Epithelial cell of esophagus (primary cell): ENCODE results near the gene ALDH4A1.

Experiments used
- DNase-seq: peaks from one replicate; pipeline ENCODE4 v3.0.0; 2010; ENCODE audit warnings: low read depth
- H3K4me3 ChIP-seq: 2 replicates; pipeline ENCODE4 v1.5.1; 2011; ENCODE audit warnings: mild to moderate bottlenecking, low read length, control low read depth
- CTCF ChIP-seq: IDR thresholded peaks from 2 replicates; pipeline ENCODE4 v1.5.1; 2011; ENCODE audit warnings: low read depth, mild to moderate bottlenecking, low read length, control low read depth, inconsistent platforms; ENCODE audit not compliant: insufficient read depth; ENCODE audit errors: missing control alignments

Gene ALDH4A1

GRCh38 chr1:18885311-18886002 lies 16.9 kb downstream of the ALDH4A1 start:
- no peak overlapping the region for H3K4me3 ChIP-seq
- no peak for TF ChIP-seq CTCF
- DNase-seq: no peak

- no peak for TF ChIP-seq CTCF
- no peak for DNase-seq
- no peak overlapping the region for H3K4me3 ChIP-seq
These were observed 17.6 kb downstream of the ALDH4A1 start for GRCh38 chr1:18884727-18885126.

GRCh38 chr1:18884419-18884717 lies 18.0 kb downstream of the ALDH4A1 start:
- no peak for DNase-seq
- TF ChIP-seq CTCF: no peak
- no peak overlapping the region for H3K4me3 ChIP-seq

GRCh38 chr1:18883636-18884418 lies 18.5 kb downstream of the ALDH4A1 start:
- peak; percentile 89 for TF ChIP-seq CTCF
- H3K4me3 ChIP-seq: no peak overlapping the region
- peak; percentile 78 for DNase-seq

GRCh38 chr1:18883079-18883478 lies 19.3 kb downstream of the ALDH4A1 start:
- H3K4me3 ChIP-seq: no peak overlapping the region
- no peak for DNase-seq
- TF ChIP-seq CTCF: no peak

GRCh38 chr1:18882486-18882885 lies 19.9 kb downstream of the ALDH4A1 start:
- TF ChIP-seq CTCF: no peak
- no peak for DNase-seq
- H3K4me3 ChIP-seq: no peak overlapping the region
